ENCODE measurements around the gene WIPF2. TPM values are rescaled to one million over a fixed set of nuclear protein-coding genes. Genes with fewer than 3 reads are reported as not detected.

WIPF2 gene
- total and polyA plus RNA-seq, 2 donors (not counting 1 experiment from before 2014, with no cell fraction given), result 7.7 to 48.4 TPM

DNA sequence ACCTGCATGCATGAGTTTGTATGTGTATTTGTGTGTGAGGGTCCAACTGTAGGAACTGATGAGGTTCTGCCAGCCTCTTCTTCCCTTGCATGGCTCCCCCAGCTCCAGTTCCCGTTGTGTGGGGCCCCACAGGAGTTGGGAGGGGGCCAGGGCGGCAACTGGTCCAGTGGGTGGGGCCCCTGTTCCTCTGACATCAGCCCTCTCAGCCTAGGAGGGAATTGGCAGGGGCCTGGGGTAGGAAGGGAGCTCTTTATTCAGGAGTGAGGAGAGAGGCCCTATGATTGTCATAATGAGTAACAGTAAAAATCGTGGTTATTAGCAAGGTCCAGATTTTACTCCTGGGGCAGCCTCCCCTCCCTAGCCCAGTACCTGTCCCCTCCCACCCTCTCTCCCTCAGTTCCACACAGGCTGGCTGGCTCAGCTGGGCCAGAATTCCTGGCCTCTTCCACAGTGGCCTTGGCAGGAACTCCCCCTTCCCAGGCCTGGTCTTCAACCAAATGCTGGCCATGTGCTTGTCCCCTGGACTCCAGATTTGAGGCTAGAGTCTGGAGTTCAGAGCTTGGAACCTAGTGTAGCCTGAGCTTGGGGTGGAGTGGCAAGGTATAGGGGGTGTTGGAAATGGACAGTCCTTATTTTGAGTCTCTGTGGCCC lies 108.8 kb downstream of the WIPF2 start:
- Histone ChIP-seq H3K9ac (ENCODE audit: low read length) (no peak overlapping the region), H3K36me3 (replicated peaks in 1 of 2; ENCODE audit: control extremely low read depth in 1 of 2, control insufficient read depth in 1 of 2, extremely low read depth in 1 of 2, insufficient read depth in 2 of 2, low read length in 1 of 2) (peaks cover 0 to 22% of the 10 kb centered on the region in 2 experiments), H3K27me3 (replicated peaks in 1 of 4; ENCODE audit: control extremely low read depth in 1 of 4, control insufficient read depth in 3 of 4, insufficient read depth in 4 of 4, low read length in 3 of 4) (no peaks in the 10 kb centered on the region), H3K4me3 (ENCODE audit: control extremely low read depth in 1 of 5, extremely low read depth in 1 of 5, insufficient read depth in 1 of 5, low read depth in 2 of 5, low read length in 4 of 5) (peak overlapping the region in 1 of 5 experiments; percentile 60), H3K4me2 (replicated peaks; ENCODE audit: low read depth, low read length, poor library complexity, severe bottlenecking) (peak overlapping the region; percentile 98), H2AFZ (ENCODE audit: insufficient read depth, low read depth, low read length, poor library complexity, severe bottlenecking) (no peak overlapping the region), H3K27ac (ENCODE audit: low read length in 2 of 2) (peak overlapping the region; percentile 96), H3K9me3 (ENCODE audit: control extremely low read depth in 1 of 3, control insufficient read depth in 2 of 3, insufficient read depth in 1 of 3, low read length in 2 of 3) (no peaks in the 10 kb centered on the region), H3K4me1 (ENCODE audit: control insufficient read depth in 2 of 2, insufficient read depth in 2 of 2, low read length in 2 of 2) (peaks cover 88 to 99% of the 10 kb centered on the region in 2 donors), H4K20me1 (ENCODE audit: control insufficient read depth, insufficient read depth, low read length, poor library complexity, severe bottlenecking) (peaks cover 21% of the 10 kb centered on the region), H3K79me2 (ENCODE audit: control insufficient read depth, insufficient read depth, low read length) (peaks cover 99% of the 10 kb centered on the region)
- H3K27ac Mint-ChIP-seq, result peak overlapping the region; percentile 100
- DNase-seq, result no peak
- ATAC-seq (ENCODE audit: low read depth), result no peak
- intact Hi-C loops (cut with micrococcal nuclease), result no loop called here
- CTCF ChIA-PET, result interaction anchor here (0.8 to 12.7 kb wide), 11 partner anchors 9 to 206 kb away, joined by 3 to 119 read pairs (median 4); partner anchors contain the start of gene RARA
- TF ChIP-seq CTCF (IDR thresholded peaks at IDR 0.05) (no peak), EZH2 (IDR thresholded peaks at IDR 0.05; ENCODE audit: borderline replicate concordance, insufficient read depth, low read depth, low read length, poor library complexity, severe bottlenecking) (no peak)
- peak overlapping the region; percentile 97 for H3K4me3 Mint-ChIP-seq
- 17% methylated on average over 2 of the region's 3 CpGs for whole genome bisulfite sequencing (ENCODE audit: insufficient coverage)
- H3K27me3 Mint-ChIP-seq, result no peaks in the 10 kb centered on the region
- POLR2A ChIA-PET, result interaction anchor here (0.7 to 6.5 kb wide), 4 partner anchors 9 to 20 kb away, joined by 4 to 96 read pairs (median 6); no protein-coding TSS in a partner anchor
- peaks cover 89% of the 10 kb centered on the region for H3K4me1 Mint-ChIP-seq
- H3K9me3 Mint-ChIP-seq (ENCODE audit: insufficient read depth), result no peaks in the 10 kb centered on the region

GRCh38 chr17:40328386-40328766 lies 109.3 kb downstream of the WIPF2 start:
- H3K4me2 ChIP-seq (replicated peaks; ENCODE audit: low read depth, low read length, poor library complexity, severe bottlenecking), result peak overlapping the region; percentile 98
- H3K4me1 ChIP-seq (ENCODE audit: control insufficient read depth in 2 of 2, insufficient read depth in 2 of 2, low read length in 2 of 2), result peaks cover 85 to 95% of the 10 kb centered on the region in 2 donors
- intact Hi-C loops (cut with micrococcal nuclease), result no loop called here
- H3K4me1 Mint-ChIP-seq, result peaks cover 83% of the 10 kb centered on the region
- TF ChIP-seq EZH2 (IDR thresholded peaks at IDR 0.05; ENCODE audit: borderline replicate concordance, insufficient read depth, low read depth, low read length, poor library complexity, severe bottlenecking) (no peak), CTCF (IDR thresholded peaks at IDR 0.05) (no peak)
- no peak overlapping the region for H2AFZ ChIP-seq (ENCODE audit: insufficient read depth, low read depth, low read length, poor library complexity, severe bottlenecking)
- no peak overlapping the region for H3K4me3 ChIP-seq (ENCODE audit: control extremely low read depth in 1 of 5, extremely low read depth in 1 of 5, insufficient read depth in 1 of 5, low read depth in 2 of 5, low read length in 4 of 5)
- peaks cover 0 to 25% of the 10 kb centered on the region in 2 experiments for H3K36me3 ChIP-seq (replicated peaks in 1 of 2; ENCODE audit: control extremely low read depth in 1 of 2, control insufficient read depth in 1 of 2, extremely low read depth in 1 of 2, insufficient read depth in 2 of 2, low read length in 1 of 2)
- H3K9me3 ChIP-seq (ENCODE audit: control extremely low read depth in 1 of 3, control insufficient read depth in 2 of 3, insufficient read depth in 1 of 3, low read length in 2 of 3), result no peaks in the 10 kb centered on the region
- no CpG with 5 or more reads among the region's 2 CpGs for WGBS (ENCODE audit: insufficient coverage)
- H3K9me3 Mint-ChIP-seq (ENCODE audit: insufficient read depth), result no peaks in the 10 kb centered on the region
- no peak for ATAC-seq (ENCODE audit: low read depth)
- peaks cover 21% of the 10 kb centered on the region for H4K20me1 ChIP-seq (ENCODE audit: control insufficient read depth, insufficient read depth, low read length, poor library complexity, severe bottlenecking)
- ChIA-PET POLR2A (interaction anchor here (0.7 to 1.3 kb wide), 3 partner anchors 11 to 189 kb away, joined by 3 to 4 read pairs (median 3); no protein-coding TSS in a partner anchor), CTCF (interaction anchor here (0.7 to 12.7 kb wide), 11 partner anchors 11 to 87 kb away, joined by 3 to 119 read pairs (median 3); partner anchors contain the start of gene RARA)
- no peaks in the 10 kb centered on the region for H3K27me3 ChIP-seq (replicated peaks in 1 of 4; ENCODE audit: control extremely low read depth in 1 of 4, control insufficient read depth in 3 of 4, insufficient read depth in 4 of 4, low read length in 3 of 4)
- peak overlapping the region; percentile 96 for H3K27ac ChIP-seq (ENCODE audit: low read length in 2 of 2)
- H3K9ac ChIP-seq (ENCODE audit: low read length), result no peak overlapping the region
- no peaks in the 10 kb centered on the region for H3K27me3 Mint-ChIP-seq
- H3K27ac Mint-ChIP-seq, result peak overlapping the region; percentile 100
- no peak for DNase-seq
- H3K79me2 ChIP-seq (ENCODE audit: control insufficient read depth, insufficient read depth, low read length), result peaks cover 98% of the 10 kb centered on the region
- H3K4me3 Mint-ChIP-seq, result peak overlapping the region; percentile 36
